Skin of body (tissue), 2 donors: ENCODE data around the gene TYRO3. TPM values are rescaled to one million over a fixed set of nuclear protein-coding genes. Genes with fewer than 3 reads are reported as not detected.

ENCODE experiments used
- DNase-seq: peaks from one replicate; lab custom pipeline; 2025; lab: John Stamatoyannopoulos, UW
- total RNA-seq: library from RNA; depleted of rRNA; stranded (reverse); fragments of >200 nt; gene quantifications from one replicate; pipeline ENCODE4 v1.2.3, GENCODE V29; 2014

Gene TYRO3
- 17.4 TPM for total RNA-seq

- DNase-seq: no peak
Measured at GRCh38 chr15:41558400-41559238, at the start of gene TYRO3. TSS of gene TYRO3 (plus strand) at chr15:41559212. CDS start at chr15:41559258, 46 bp downstream.

- DNase-seq: no peak
Measured at GRCh38 chr15:41510728-41511127, 48.3 kb upstream of the TYRO3 start.

- no peak for DNase-seq
Measured at GRCh38 chr15:41511331-41511898, 47.6 kb upstream of the TYRO3 start.

GRCh38 chr15:41511899-41512369, 47.1 kb upstream of the TYRO3 start:
- no peak for DNase-seq

GRCh38 chr15:41512512-41512939, 46.5 kb upstream of the TYRO3 start:
- no peak for DNase-seq

GRCh38 chr15:41512940-41513505, 46.0 kb upstream of the TYRO3 start:
- DNase-seq: no peak

- no peak for DNase-seq
Measured at GRCh38 chr15:41513506-41514227, 45.3 kb upstream of the TYRO3 start, which contains the start of gene LTK. TSS of gene LTK (minus strand) at chr15:41513827. CDS start at chr15:41513709, 118 bp downstream.

GRCh38 chr15:41517895-41518449, 41.0 kb upstream of the TYRO3 start:
- DNase-seq: no peak

GRCh38 chr15:41520636-41521035, 38.4 kb upstream of the TYRO3 start:
- no peak for DNase-seq

- DNase-seq: no peak
Measured at GRCh38 chr15:41521614-41522013, 37.4 kb upstream of the TYRO3 start.

- no peak for DNase-seq
Measured at GRCh38 chr15:41523097-41523496, 35.9 kb upstream of the TYRO3 start.

- DNase-seq: no peak
Measured at GRCh38 chr15:41530363-41530956, 28.6 kb upstream of the TYRO3 start.

- DNase-seq: no peak
Measured at GRCh38 chr15:41535544-41535943, 23.5 kb upstream of the TYRO3 start.

GRCh38 chr15:41536866-41537265, 22.1 kb upstream of the TYRO3 start:
- DNase-seq: no peak

- DNase-seq: no peak
Measured at GRCh38 chr15:41543521-41543870, 15.5 kb upstream of the TYRO3 start.

GRCh38 chr15:41544650-41545015, 14.4 kb upstream of the TYRO3 start:
- DNase-seq: no peak

- no peak for DNase-seq
Measured at GRCh38 chr15:41545218-41545617, 13.8 kb upstream of the TYRO3 start.

GRCh38 chr15:41546851-41547786, 11.9 kb upstream of the TYRO3 start:
- DNase-seq: no peak

GRCh38 chr15:41550066-41550775, 8.8 kb upstream of the TYRO3 start:
- no peak for DNase-seq
